ENCODE data around the gene TMF1.

Gene TMF1

GRCh38 chr3:69051756-69052471 lies at the start of gene TMF1:
TSS of gene TMF1 (minus strand) at chr3:69052333. CDS start at chr3:69052086, 247 bp downstream.
- peak; percentile 97 to 98 for DNase-seq

- no peak for DNase-seq
Observed at GRCh38 chr3:69099576-69099975, 47.4 kb upstream of the TMF1 start.

DNA sequence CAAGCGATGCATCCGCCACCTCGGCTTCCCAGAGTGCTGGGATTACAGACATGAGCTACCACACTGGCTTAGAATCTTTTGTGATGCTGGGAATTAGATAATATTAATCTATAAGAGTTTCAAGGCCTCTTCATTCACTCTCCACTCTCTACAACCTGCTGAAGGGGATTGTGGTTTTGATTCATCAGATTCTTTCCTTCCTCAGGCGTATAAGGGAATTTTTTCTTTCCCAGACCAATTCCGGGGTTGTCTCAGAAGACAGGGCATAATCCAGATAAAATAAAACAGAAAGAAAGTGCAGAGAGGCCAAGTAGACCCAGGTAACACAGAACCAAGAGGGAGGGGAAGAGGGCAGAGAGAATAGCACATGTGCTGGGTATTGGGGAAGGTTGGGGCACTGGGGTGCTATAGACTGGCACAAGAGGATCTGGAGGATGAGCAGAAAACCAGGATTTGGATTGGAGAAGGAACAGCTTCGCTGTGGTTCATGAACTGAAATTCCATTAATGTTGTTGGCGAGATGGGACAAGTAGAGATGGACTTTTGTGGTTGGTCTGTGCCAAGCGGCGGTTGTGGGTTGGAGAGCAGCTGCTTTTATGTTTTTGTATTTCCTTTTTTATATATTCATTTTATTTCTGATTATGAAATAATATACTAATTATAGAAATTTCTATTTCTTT lies 45.4 kb upstream of the TMF1 start:
- no peak for DNase-seq

DNA sequence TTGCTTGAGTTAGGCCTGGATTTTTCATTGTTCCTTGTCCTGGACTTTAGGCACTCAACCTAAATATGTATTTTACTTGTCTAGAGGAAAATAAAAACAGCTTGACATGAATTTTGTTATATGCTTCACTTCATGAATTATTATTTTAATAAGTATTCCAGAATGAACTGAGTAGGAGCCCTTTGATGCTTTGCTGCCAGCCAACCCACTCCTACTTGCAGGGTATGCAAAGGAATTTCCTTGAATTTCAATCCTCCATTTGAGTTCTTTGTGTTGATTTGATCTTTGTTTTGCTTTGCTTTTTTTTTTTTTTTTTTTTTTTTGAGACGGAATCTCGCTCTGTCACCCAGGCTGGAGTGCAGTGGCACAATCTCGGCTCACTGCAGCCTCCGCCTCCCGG lies 44.2 kb upstream of the TMF1 start:
- no peak for DNase-seq

- DNase-seq, result no peak
Observed at GRCh38 chr3:69095636-69096035, 43.5 kb upstream of the TMF1 start.

DNA sequence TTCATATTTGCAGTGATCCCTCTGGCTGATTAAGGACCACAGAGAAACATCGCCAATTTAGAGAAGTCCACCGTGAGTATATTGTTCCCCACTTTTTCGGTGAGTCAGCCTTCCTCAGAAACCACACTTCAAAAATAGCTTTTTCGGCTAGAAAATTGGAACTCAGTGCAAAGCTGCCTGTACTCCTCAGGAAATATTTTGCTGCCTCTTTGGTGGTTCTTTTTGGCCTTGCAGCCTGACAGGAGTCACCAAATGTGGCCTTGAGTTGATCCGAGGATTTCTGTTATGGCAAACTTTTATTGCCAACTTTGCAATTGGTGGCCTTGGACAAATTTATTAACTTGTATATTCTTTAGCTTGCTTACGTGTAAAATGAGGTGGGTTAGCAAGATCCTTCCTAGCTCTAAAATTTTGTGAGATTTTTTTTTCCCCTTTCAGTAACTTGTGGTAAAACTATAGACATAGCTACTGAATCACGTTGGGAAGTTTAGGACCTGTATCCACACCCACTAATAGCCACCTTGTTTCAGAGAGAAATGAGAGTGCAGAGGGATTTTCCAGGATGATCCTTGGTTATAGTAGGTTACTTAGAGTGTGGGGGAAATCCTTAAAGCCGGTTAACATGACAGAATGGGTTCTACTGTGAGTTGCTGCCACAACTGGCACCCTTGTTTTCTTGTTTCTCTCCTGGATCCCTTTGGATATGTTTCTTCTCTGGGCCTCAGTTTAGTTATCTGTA lies 42.5 kb upstream of the TMF1 start:
- no peak for DNase-seq

DNA sequence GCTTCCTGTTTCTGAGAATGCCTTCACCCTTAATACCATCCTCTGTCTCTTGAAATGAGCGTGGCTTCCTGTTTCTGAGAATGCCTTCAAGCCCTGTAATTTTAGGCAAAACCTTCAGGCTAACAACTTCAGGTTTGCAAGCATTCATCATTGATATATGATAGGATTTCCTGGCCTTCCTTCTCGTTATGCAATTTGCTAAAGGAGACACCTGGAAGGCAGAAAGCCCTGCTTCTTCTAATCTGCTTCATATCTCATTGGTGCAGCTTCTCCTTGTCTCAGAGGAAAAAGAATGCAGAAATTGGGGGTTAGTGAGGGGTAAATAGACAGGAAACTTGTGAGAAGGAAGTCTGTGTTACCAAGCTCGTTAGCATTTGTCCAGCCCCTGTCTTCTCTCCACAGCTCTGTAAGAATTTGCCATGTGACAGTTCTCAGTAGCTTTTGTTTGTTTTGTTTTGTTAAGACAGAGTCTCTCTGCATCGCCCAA lies 39.9 kb upstream of the TMF1 start:
- DNase-seq, result peak in 1 of 2 donors; percentile 51

DNA sequence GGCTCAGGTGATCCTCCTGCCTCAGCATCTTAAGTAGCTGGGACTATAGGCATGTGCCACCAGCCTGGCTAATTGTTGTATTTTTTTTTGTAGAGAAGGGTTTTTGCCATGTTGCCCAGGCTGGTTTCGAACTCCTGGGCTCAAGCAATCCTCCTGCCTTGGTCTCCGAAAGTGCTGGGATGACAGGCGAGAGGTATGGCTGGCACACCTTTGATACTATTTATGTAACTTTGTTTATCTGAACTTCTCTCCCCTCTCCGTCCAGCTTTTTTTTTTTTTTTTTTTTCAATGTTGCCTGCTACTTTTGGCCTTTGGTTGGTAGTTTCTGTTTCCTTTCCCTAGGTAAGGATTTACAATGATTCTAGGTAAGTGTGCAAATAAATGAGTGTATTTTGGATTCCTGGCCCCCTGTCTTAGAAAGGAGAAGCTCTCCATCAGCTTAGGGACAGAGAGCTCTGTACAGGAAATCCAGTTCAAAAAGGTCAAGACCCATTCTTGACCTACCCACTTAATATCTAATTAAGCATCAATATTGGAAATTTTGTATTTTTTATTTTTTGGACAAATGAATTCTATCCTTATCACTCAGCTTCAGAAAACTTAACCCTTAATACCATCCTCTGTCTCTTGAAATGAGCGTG lies 39.4 kb upstream of the TMF1 start:
- no peak for DNase-seq

- DNase-seq, result no peak
Observed at GRCh38 chr3:69090021-69090420, 37.9 kb upstream of the TMF1 start.

GRCh38 chr3:69088063-69088462 lies 35.9 kb upstream of the TMF1 start:
- DNase-seq, result no peak

DNA sequence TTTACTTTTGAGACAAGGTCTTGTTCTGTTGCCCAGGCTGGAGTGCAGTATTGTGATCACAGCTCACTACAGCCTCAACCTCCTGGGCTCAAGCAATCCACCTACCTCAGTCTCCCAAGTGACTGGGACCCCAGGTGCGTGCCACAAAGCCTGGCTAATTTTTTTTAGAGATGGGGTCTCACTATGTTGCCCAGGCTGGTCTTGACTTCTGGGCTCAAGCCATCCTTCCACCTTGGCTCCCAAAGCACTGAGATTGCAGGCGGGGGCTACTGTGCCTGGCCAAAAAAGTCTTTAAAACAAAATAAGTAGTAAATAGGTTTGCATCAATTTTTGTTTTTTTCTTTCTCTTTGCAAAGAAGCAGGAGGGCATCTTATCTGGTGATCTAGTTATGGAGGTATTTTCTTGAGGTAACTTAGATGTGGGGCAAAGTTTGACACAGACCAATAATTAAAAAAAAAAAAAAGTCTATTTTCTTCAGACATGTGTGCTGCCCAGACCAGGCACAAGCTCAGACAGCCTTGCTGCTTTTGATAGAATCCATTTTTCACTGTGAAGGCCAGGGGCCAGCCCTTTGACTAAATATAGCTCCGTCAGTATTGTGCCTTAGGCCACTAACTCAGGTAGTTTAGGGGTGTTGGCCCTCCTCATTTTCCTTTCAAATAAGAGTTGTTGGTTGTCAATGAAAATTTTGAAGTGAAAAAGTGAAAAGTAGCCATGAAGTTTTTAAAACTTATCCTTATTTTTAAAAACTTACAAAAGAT lies 35.1 kb upstream of the TMF1 start:
- no peak for DNase-seq

GRCh38 chr3:69085833-69086722 lies 33.9 kb upstream of the TMF1 start:
- peak; percentile 56 to 59 for DNase-seq

DNA sequence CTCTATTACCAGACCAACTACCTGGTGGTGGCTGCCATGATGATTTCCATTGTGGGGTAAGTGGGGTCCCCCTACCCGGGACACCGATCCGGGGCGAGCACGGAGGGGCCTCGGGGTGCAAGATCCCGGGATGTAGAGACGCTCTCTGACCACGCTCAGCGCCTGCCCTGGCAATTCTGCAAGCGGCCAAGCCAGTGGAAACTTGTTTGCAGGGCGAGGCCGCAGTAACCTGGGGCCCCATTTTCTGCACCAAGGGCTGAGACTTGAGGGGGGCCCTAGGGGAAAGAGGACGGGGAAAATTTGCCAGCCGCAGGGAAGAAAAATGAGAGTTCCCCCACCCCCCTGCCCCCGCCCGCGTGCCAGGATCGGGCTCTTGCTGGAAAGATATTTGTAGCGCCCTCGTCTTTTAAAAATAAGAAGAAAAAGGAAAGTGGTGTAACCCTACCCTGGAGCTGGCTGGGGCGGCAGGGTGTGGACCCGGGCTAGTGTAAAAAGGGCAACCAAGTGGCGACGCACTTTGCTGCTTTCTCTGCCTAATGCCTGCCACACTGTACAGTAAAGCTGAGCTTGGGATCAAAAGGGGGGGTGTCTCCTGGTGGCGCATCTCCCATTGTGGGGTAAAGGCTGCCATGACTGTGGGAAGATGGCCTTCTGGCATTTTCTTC lies 33.2 kb upstream of the TMF1 start:
- no peak for DNase-seq

DNA sequence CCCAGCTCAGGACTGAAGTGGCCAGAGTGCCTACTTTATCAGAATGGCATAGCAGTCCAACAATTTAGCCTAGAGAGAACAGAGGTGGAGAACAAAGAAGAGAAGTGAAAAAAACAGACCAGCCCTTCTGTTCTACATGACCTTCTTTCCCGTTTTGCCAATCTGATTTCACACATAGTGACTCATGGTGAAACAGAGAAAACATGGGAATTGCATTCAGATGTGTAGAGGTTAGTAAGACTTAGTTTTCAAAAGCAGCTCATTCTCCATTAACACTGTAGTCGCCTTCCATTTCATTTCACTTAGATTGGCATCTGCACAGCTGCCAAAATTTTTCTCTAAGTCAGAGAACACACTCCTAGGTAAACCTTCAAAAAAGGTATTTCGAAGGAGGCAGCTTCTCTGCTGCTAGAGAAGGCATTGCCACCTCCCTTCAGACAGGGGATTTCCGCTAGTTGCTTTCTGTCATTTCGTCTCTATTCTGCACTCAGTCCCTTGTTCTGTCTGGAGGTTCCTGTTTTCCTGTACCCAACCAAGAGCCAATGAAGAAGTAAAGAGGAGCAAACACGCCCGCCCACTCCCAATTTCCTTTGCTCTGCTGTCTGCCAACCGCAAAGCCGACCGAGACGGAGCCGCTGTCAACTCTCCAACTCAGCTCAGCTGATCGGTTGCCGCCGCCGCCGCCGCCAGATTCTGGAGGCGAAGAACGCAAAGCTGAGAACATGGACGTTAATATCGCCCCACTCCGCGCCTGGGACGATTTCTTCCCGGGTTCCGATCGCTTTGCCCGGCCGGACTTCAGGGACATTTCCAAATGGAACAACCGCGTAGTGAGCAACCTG lies 32.4 kb upstream of the TMF1 start, which contains the start of gene ARL6IP5:
TSS of gene ARL6IP5 (plus strand) at position 612 of the 842 bp plus-strand sequence. CDS start at position 723, 111 bp downstream.
- DNase-seq, result peak; percentile 92

DNA sequence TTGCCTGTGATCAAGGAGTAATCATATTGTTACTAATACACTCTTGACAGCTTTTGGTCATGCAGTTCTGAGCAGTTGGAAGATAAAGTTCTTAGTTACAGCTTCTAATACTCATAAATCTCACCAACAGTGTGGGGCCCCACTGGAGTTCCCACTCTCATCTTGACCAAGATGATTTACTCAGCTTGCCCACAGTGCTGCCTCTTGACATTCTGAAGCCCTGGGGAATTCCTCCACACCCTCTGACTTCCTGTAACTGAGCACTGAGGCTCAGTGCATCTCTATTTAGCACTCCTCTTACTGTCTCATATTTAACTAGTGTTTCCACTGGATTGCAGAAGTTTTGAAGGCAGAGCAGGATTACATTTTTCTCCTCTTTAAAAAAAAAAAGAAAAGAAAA lies 30.7 kb upstream of the TMF1 start:
- DNase-seq, result peak; percentile 76 to 79

- DNase-seq, result no peak
Observed at GRCh38 chr3:69082361-69082760, 30.2 kb upstream of the TMF1 start.

DNA sequence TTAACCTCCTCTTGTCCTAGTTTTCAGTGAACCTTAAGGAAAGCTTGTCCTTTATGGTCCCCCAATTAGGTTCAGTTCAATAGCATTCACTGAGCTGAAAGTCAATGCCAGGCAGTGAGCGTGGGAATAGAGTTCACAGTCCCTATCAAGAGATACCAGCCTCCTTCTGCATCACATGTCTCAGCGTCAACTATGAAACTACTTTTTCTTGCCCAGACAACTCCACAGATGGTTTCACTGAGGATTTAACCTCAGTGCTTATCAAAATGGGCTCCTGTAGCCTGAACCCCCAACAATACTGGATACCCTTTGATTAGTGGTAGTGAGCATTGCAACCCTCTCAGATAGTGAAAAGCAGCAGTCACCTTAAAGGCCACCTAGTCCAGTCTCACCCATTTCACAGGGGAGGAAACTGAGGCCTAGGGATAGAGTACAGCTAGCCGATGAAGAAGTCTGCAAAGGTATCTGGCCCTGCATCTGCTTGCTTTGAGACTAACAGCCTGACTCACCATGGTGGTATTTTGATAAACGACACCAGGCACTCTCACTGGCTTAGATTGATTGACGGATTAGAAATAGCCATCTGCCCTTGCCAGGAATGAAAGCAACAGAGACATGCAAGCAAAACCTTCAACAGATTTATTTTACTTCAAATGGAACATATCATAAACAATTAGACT lies 29.6 kb upstream of the TMF1 start:
- DNase-seq, result no peak

GRCh38 chr3:69080233-69080920 lies 28.2 kb upstream of the TMF1 start, which contains the start of gene UBA3:
TSS of gene UBA3 (minus strand) at chr3:69080365. CDS start at chr3:69080353, 12 bp downstream.
- DNase-seq, result peak; percentile 90 to 91

Measured in CD4-positive, alpha-beta T cell treated with Interleukin-1 beta for 1 hour (primary cell).